Natural killer cell (primary cell): ENCODE results near the gene FRS3. TPM values are rescaled to one million over a fixed set of nuclear protein-coding genes. Genes with fewer than 3 reads are reported as not detected.
A peak's percentile ranks its signal among the peaks of the same experiment; 100 is the strongest.
"Not testable (repeated sequence)": the region's sequence is repeated elsewhere in the genome, so short reads cannot be mapped to it uniquely, and the experiment has no call there.

ENCODE experiments used
- ATAC-seq, 3 donors: fragments of 150-1000 bp in 2 of 3; fragments of 200-7000 bp in 1 of 3; cut with Tn5 transposase; 1 replicate in 1 of 3; 2 replicates in 2 of 3; pipeline ENCODE4 v1.10.0; 2021; ENCODE audit warnings: mild to moderate bottlenecking in 2 of 3, moderate library complexity in 2 of 3
- DNase-seq, 2 donors: peaks; one replicate each; pipeline versions ENCODE4 v3.0.0 to v3.0.0-alpha.2; 2013 to 2021; ENCODE audit warnings: mixed read lengths in 1 of 2
- H3K27ac ChIP-seq: one replicate; pipeline ENCODE4 v1.5.1; 2013; ENCODE audit warnings: mild to moderate bottlenecking, low read length
- H3K27me3 ChIP-seq: one replicate; pipeline ENCODE4 v1.6.1; 2013; ENCODE audit warnings: low read length; ENCODE audit not compliant: control insufficient read depth, insufficient read depth
- H3K36me3 ChIP-seq: one replicate; pipeline ENCODE4 v1.6.1; 2013; ENCODE audit warnings: low read length; ENCODE audit not compliant: control insufficient read depth, insufficient read depth
- H3K4me1 ChIP-seq: one replicate; pipeline ENCODE4 v1.6.1; 2013; ENCODE audit warnings: low read length; ENCODE audit not compliant: control insufficient read depth, insufficient read depth
- H3K4me3 ChIP-seq: one replicate; pipeline ENCODE4 v1.5.1; 2013; ENCODE audit warnings: low read length
- H3K9me3 ChIP-seq: one replicate; pipeline ENCODE4 v1.6.1; 2013; ENCODE audit warnings: low read length; ENCODE audit not compliant: control insufficient read depth, insufficient read depth
- H3K27ac Mint-ChIP-seq, 2 donors: one replicate each; pipeline ENCODE4 v1.8.0; 2022; ENCODE audit warnings: mild to moderate bottlenecking in 2 of 2, mixed read lengths in 2 of 2, moderate library complexity in 1 of 2
- H3K27me3 Mint-ChIP-seq, 2 donors: one replicate each; pipeline ENCODE4 v1.8.0; 2022; ENCODE audit warnings: low read depth in 2 of 2, mixed read lengths in 2 of 2
- H3K36me3 Mint-ChIP-seq: one replicate; pipeline ENCODE4 v1.8.0; 2022; ENCODE audit warnings: mixed read lengths
- H3K4me1 Mint-ChIP-seq, 2 donors: one replicate each; pipeline ENCODE4 v1.8.0; 2022; ENCODE audit warnings: mixed read lengths in 2 of 2
- H3K4me3 Mint-ChIP-seq: one replicate; pipeline ENCODE4 v1.8.0; 2022; ENCODE audit warnings: mild to moderate bottlenecking, moderate library complexity, mixed read lengths
- H3K9me3 Mint-ChIP-seq, 2 donors: one replicate each; pipeline ENCODE4 v1.8.0; 2022; ENCODE audit warnings: mixed read lengths in 2 of 2
- WGBS: methylation state at CpG from one replicate; pipeline ENCODE4 v1.1.7; 2013; ENCODE audit warnings: missing lambda C conversion rate; ENCODE audit not compliant: insufficient coverage; 5-methylcytosine and 5-hydroxymethylcytosine counted together
- intact Hi-C: fragments of 100-400 bp; cut with micrococcal nuclease; formaldehyde crosslinking; loops from one replicate; pipeline ENCODE4 v1.14.2; 2022
- total RNA-seq, 4 donors: library from RNA; stranded (reverse); fragments of 120-200 nt in 1 of 4; gene quantifications; one replicate each; pipeline versions ENCODE4 v1.2.3 to v1.2.4, GENCODE V29; 2013 to 2022
- TF ChIP-seq, protein P1 (sequence below): fragments of 200-600 bp; IDR thresholded peaks from one replicate; pipeline ENCODE4 v1.8.0; 2022; ENCODE audit warnings: antibody characterized with exemption

The FRS3 gene
- total RNA-seq, 3 donors from 2014 or later (not counting 1 experiment from before 2014, with no cell fraction given): 4.5 to 5.7 (median 5.4) TPM

GRCh38 chr6:41815587-41815986 is 35.9 kb upstream of the FRS3 start:
- Histone ChIP-seq H3K4me3 (no peak overlapping the region), H3K36me3 (no peaks in the 10 kb centered on the region), H3K27ac (no peak overlapping the region), H3K4me1 (no peaks in the 10 kb centered on the region), H3K9me3 (no peaks in the 10 kb centered on the region), H3K27me3 (no peaks in the 10 kb centered on the region)
- 93% methylated on average over 1 of the region's 1 CpG for WGBS
- Mint-ChIP-seq H3K27me3 (no peaks in the 10 kb centered on the region), H3K4me3 (no peak overlapping the region), H3K27ac (no peak overlapping the region), H3K4me1 (no peaks in the 10 kb centered on the region), H3K9me3 (no peaks in the 10 kb centered on the region), H3K36me3 (no peaks in the 10 kb centered on the region)
- intact Hi-C loops: no loop called here
- no peak for ATAC-seq
- no peak for DNase-seq
- TF ChIP-seq, protein P1, sequence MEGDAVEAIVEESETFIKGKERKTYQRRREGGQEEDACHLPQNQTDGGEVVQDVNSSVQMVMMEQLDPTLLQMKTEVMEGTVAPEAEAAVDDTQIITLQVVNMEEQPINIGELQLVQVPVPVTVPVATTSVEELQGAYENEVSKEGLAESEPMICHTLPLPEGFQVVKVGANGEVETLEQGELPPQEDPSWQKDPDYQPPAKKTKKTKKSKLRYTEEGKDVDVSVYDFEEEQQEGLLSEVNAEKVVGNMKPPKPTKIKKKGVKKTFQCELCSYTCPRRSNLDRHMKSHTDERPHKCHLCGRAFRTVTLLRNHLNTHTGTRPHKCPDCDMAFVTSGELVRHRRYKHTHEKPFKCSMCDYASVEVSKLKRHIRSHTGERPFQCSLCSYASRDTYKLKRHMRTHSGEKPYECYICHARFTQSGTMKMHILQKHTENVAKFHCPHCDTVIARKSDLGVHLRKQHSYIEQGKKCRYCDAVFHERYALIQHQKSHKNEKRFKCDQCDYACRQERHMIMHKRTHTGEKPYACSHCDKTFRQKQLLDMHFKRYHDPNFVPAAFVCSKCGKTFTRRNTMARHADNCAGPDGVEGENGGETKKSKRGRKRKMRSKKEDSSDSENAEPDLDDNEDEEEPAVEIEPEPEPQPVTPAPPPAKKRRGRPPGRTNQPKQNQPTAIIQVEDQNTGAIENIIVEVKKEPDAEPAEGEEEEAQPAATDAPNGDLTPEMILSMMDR: no peak

DNA sequence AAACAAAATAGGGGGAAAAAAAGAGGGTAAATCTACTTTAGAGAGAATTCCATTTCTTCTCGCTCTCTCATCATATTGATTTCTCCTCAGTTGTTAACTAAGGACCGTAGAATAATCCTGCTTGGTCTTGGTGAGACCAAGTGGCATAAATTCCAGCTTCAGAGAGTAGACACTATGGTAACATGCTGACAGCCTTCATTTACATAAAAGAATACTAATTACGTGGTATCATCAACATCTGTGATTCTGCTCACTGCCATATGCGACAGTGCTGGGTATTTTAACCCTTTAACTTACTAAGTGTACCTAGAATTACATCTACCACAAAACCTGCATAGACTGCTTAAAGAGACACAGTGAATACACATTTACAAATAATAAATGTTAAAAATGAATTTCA is 34.9 kb upstream of the FRS3 start:
- Mint-ChIP-seq H3K4me3 (no peak overlapping the region), H3K36me3 (no peaks in the 10 kb centered on the region), H3K27ac (no peak overlapping the region), H3K4me1 (no peaks in the 10 kb centered on the region), H3K27me3 (no peaks in the 10 kb centered on the region), H3K9me3 (no peaks in the 10 kb centered on the region)
- H3K27ac ChIP-seq: no peak overlapping the region
- no peaks in the 10 kb centered on the region for H3K9me3 ChIP-seq
- ATAC-seq (no peak), DNase-seq (no peak)
- intact Hi-C loops: no loop called here
- no peaks in the 10 kb centered on the region for H3K36me3 ChIP-seq
- no peaks in the 10 kb centered on the region for H3K27me3 ChIP-seq
- 78% methylated on average over 4 of the region's 4 CpGs for WGBS
- no peaks in the 10 kb centered on the region for H3K4me1 ChIP-seq
- no peak overlapping the region for H3K4me3 ChIP-seq
- TF ChIP-seq, protein P1: no peak

DNA sequence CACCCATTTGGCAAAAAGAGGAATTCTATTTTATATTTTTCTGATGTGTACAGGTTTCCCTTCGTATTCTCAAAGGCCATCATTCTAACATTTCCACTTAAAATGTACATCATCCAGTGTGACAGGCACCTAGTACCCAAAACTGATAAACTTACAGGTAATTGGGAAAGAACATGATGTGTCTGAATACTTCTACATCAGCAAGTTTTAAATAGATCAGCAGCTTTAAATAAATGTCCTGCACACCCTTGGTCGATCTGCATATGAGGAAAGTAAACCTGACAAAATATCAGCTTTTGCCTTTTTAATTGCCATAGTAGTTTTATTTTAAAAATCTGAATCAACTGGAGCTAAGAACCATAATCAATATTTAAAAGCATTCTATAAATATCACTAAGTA is 34.3 kb upstream of the FRS3 start:
- intact Hi-C loops: no loop called here
- Histone ChIP-seq H3K36me3 (no peaks in the 10 kb centered on the region), H3K4me1 (no peaks in the 10 kb centered on the region), H3K27me3 (no peaks in the 10 kb centered on the region), H3K4me3 (no peak overlapping the region), H3K27ac (no peak overlapping the region), H3K9me3 (no peaks in the 10 kb centered on the region)
- no peaks in the 10 kb centered on the region for H3K27me3 Mint-ChIP-seq
- no peak overlapping the region for H3K27ac Mint-ChIP-seq
- TF ChIP-seq, protein P1: no peak
- DNase-seq: no peak
- H3K4me3 Mint-ChIP-seq: peak overlapping the region; percentile 13
- no peaks in the 10 kb centered on the region for H3K9me3 Mint-ChIP-seq
- no peaks in the 10 kb centered on the region for H3K36me3 Mint-ChIP-seq
- WGBS: no CpG with 5 or more reads among the region's 2 CpGs
- no peaks in the 10 kb centered on the region for H3K4me1 Mint-ChIP-seq
- no peak for ATAC-seq

DNA sequence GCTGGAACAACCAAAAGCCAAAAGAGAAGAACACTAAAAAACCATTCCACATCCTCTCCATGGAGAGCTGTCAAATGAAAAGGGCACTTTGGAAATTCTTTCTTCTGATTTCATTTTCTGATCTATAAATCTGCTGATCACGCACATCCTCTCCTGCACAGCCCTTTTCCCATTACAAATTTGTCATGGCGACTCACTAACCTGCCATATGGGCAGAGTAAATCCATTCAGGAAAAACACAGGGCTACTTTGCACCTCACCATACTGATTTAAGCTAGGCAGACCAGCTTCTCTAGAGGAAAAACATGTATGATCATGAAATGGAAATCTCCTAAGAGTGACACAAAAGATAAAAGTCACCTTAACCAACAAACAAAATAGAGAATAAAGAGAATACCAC is 33.8 kb upstream of the FRS3 start:
- ATAC-seq (no peak), DNase-seq (no peak)
- Histone ChIP-seq H3K27me3 (no peaks in the 10 kb centered on the region), H3K36me3 (no peaks in the 10 kb centered on the region), H3K9me3 (no peaks in the 10 kb centered on the region), H3K4me3 (no peak overlapping the region), H3K27ac (no peak overlapping the region), H3K4me1 (no peaks in the 10 kb centered on the region)
- no peaks in the 10 kb centered on the region for H3K4me1 Mint-ChIP-seq
- 97% methylated on average over 2 of the region's 2 CpGs for WGBS
- H3K9me3 Mint-ChIP-seq: no peaks in the 10 kb centered on the region
- no peak overlapping the region for H3K4me3 Mint-ChIP-seq
- intact Hi-C loops: no loop called here
- H3K36me3 Mint-ChIP-seq: no peaks in the 10 kb centered on the region
- TF ChIP-seq, protein P1: no peak
- no peaks in the 10 kb centered on the region for H3K27me3 Mint-ChIP-seq
- no peak overlapping the region for H3K27ac Mint-ChIP-seq

DNA sequence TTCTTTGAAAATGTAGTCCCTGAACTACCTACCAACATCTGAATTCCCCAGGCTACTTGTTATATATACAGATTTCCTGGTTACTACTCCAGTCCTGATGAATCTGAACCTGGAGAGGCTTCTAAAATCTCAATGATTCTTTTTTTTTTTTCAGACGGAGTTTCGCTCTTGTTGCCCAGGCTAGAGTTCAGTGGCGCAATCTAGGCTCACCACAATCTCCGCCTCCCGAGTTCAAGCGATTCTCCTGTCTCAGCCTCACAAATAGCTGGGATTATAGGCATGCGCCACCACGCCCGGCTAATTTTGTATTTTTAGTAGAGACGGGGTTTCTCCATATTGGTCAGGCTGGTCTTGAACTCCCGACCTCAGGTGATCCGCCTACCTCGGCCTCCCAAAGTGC is 32.2 kb upstream of the FRS3 start:
- H3K27ac ChIP-seq, intact Hi-C loops, DNase-seq, ATAC-seq, H3K9me3 Mint-ChIP-seq, H3K4me3 ChIP-seq, H3K4me1 ChIP-seq, H3K4me1 Mint-ChIP-seq, H3K36me3 ChIP-seq, H3K27me3 Mint-ChIP-seq, H3K36me3 Mint-ChIP-seq, H3K27ac Mint-ChIP-seq, H3K27me3 ChIP-seq, H3K9me3 ChIP-seq, H3K4me3 Mint-ChIP-seq: not testable (repeated sequence)
- WGBS: 92% methylated on average over 13 of the region's 13 CpGs
